ENCODE data around the gene OTOA.
"Not testable (repeated sequence)": the region's sequence is repeated elsewhere in the genome, so short reads cannot be mapped to it uniquely, and the experiment has no call there.

DNA sequence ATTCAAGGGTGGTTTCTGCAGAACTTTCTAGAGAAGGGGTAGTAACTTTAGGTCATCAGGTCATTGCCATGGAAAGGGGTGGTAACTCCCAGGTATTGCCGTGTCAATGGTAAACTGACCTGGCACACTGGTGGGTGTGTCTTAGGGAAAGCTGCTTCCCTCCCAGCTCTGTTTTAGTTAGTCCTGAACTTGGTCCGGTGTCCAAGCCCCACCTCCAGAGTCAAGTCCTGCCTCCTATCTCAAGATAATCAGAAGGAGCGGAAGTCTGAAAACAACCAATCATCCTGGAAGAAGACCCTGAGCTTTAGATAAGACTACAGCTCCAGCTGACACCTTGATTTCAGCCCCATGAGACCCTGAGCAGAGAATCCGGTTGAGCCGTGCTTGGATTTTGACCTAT is 105.0 kb downstream of the OTOA start:
- TF ChIP-seq, protein P1, sequence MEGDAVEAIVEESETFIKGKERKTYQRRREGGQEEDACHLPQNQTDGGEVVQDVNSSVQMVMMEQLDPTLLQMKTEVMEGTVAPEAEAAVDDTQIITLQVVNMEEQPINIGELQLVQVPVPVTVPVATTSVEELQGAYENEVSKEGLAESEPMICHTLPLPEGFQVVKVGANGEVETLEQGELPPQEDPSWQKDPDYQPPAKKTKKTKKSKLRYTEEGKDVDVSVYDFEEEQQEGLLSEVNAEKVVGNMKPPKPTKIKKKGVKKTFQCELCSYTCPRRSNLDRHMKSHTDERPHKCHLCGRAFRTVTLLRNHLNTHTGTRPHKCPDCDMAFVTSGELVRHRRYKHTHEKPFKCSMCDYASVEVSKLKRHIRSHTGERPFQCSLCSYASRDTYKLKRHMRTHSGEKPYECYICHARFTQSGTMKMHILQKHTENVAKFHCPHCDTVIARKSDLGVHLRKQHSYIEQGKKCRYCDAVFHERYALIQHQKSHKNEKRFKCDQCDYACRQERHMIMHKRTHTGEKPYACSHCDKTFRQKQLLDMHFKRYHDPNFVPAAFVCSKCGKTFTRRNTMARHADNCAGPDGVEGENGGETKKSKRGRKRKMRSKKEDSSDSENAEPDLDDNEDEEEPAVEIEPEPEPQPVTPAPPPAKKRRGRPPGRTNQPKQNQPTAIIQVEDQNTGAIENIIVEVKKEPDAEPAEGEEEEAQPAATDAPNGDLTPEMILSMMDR (IDR thresholded peaks at IDR 0.05), result not testable (repeated sequence)
- TF ChIP-seq EP300, POLR2A (IDR thresholded peaks at IDR 0.05): not testable (repeated sequence)

Measured in ovary (tissue), 3 donors.